Suprapubic skin (tissue), 4 donors: ENCODE data around the gene CHAMP1. TPM values are rescaled to one million over a fixed set of nuclear protein-coding genes. Genes with fewer than 3 reads are reported as not detected.

Source experiments
- DNase-seq, 2 donors: peaks; one replicate each; pipeline ENCODE4 v3.0.0-alpha.2; 2019; ENCODE audit warnings: low spot score in 2 of 2
- H3K27ac ChIP-seq: fragments of 200-600 bp; sonication (generic); one replicate; pipeline ENCODE4 v1.5.1; 2019
- H3K27me3 ChIP-seq: fragments of 200-600 bp; sonication (generic); one replicate; pipeline ENCODE4 v1.5.1; 2019
- H3K36me3 ChIP-seq: fragments of 200-600 bp; sonication (generic); one replicate; pipeline ENCODE4 v1.5.1; 2019
- H3K4me1 ChIP-seq: fragments of 200-600 bp; sonication (generic); one replicate; pipeline ENCODE4 v1.5.1; 2019
- H3K4me3 ChIP-seq: fragments of 200-600 bp; sonication (generic); one replicate; pipeline ENCODE4 v1.5.1; 2019; ENCODE audit warnings: mild to moderate bottlenecking
- H3K9me3 ChIP-seq: fragments of 200-600 bp; sonication (generic); one replicate; pipeline ENCODE4 v1.5.1; 2019
- EP300 ChIP-seq: sonication (generic); formaldehyde crosslinking; IDR thresholded peaks from one replicate; pipeline ENCODE4 v1.6.1; 2017; ENCODE audit warnings: antibody characterized with exemption
- POLR2A ChIP-seq, 2 donors: fragments of 450-650 bp; IDR thresholded peaks; one replicate each; pipeline ENCODE4 v1.6.1; 2017; ENCODE audit warnings: antibody characterized with exemption in 2 of 2, mild to moderate bottlenecking in 2 of 2, moderate library complexity in 2 of 2
- POLR2AphosphoS5 ChIP-seq, 3 donors: sonication (generic); formaldehyde crosslinking; IDR thresholded peaks; one replicate each; pipeline ENCODE4 v1.6.1; 2017; ENCODE audit warnings: antibody characterized with exemption in 3 of 3
- WGBS: methylation state at CpG from one replicate; pipeline ENCODE4 v1.1.5; 2018; 5-methylcytosine and 5-hydroxymethylcytosine counted together
- total RNA-seq, 4 donors: library from RNA; depleted of rRNA; stranded (reverse); fragments of >200 nt; gene quantifications; one replicate each; pipeline ENCODE4 v1.1.0, GENCODE V29; 2016
- TF ChIP-seq, protein P1 (sequence below), 2 donors: fragments of 200-600 bp in 1 of 2; fragments of 450-650 bp in 1 of 2; sonication (generic) in 1 of 2; IDR thresholded peaks; one replicate each; pipeline ENCODE4 v1.5.1; 2016 to 2019; ENCODE audit warnings: antibody characterized with exemption in 2 of 2, mild to moderate bottlenecking in 1 of 2, moderate library complexity in 1 of 2

The CHAMP1 gene
- total RNA-seq, 4 donors from 2014 or later, result 10.0 to 22.1 (median 15.0) TPM

DNA sequence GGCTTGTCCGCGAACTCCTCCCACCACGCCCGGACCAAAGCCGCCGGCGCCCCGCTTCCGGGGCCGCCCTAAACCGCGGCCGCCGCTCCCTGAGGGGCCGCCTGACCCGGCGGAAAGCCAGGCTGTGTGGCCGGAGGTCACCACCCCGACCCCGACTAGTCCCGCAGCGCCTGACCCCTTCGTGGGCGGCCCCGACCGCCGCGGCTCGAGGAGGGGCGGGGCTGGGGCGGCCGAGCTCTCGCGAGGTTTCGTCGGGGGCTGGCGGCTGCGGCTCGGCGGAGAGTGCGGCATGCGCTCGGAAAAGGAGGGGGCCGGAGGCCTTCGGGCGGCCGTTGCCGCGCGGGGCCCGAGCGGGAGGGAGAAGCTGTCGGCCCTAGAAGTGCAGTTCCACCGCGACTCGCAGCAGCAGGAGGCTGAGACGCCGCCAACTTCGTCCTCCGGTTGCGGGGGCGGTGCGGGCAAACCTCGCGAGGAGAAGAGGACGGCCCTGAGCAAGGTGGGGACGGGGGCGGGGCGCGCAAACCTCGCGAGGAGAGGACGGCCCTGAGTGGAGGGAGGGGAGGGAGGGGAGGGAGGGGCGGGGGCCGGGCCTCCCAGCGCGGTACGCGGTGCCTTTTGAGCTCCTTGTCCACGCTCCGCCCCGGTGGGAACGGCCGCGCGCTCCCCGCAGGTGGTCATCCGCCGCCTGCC lies 32.8 kb upstream of the CHAMP1 start, which contains the start of gene UPF3A:
UPF3A (plus strand) TSS at position 251 of the 690 bp plus-strand sequence; CDS start at position 290, 39 bp downstream.
- no peaks in the 10 kb centered on the region for H3K9me3 ChIP-seq
- WGBS, result 0% methylated on average over 12 of the region's 89 CpGs
- peak in 1 of 2 donors; percentile 67 for TF ChIP-seq POLR2A (IDR thresholded peaks at IDR 0.05)
- TF ChIP-seq POLR2AphosphoS5 (IDR thresholded peaks at IDR 0.05), result peak in 2 of 3 donors; percentile 17 to 34
- TF ChIP-seq, protein P1, sequence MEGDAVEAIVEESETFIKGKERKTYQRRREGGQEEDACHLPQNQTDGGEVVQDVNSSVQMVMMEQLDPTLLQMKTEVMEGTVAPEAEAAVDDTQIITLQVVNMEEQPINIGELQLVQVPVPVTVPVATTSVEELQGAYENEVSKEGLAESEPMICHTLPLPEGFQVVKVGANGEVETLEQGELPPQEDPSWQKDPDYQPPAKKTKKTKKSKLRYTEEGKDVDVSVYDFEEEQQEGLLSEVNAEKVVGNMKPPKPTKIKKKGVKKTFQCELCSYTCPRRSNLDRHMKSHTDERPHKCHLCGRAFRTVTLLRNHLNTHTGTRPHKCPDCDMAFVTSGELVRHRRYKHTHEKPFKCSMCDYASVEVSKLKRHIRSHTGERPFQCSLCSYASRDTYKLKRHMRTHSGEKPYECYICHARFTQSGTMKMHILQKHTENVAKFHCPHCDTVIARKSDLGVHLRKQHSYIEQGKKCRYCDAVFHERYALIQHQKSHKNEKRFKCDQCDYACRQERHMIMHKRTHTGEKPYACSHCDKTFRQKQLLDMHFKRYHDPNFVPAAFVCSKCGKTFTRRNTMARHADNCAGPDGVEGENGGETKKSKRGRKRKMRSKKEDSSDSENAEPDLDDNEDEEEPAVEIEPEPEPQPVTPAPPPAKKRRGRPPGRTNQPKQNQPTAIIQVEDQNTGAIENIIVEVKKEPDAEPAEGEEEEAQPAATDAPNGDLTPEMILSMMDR (IDR thresholded peaks at IDR 0.05), result no peak
- DNase-seq, result peak; percentile 95 to 96
- no peaks in the 10 kb centered on the region for H3K27me3 ChIP-seq
- peaks cover 40% of the 10 kb centered on the region for H3K4me1 ChIP-seq
- H3K36me3 ChIP-seq, result peaks cover 8% of the 10 kb centered on the region
- H3K4me3 ChIP-seq, result peak within 1 kb of the TSS; percentile 61
- H3K27ac ChIP-seq, result peak within 1 kb of the TSS; percentile 98

DNA sequence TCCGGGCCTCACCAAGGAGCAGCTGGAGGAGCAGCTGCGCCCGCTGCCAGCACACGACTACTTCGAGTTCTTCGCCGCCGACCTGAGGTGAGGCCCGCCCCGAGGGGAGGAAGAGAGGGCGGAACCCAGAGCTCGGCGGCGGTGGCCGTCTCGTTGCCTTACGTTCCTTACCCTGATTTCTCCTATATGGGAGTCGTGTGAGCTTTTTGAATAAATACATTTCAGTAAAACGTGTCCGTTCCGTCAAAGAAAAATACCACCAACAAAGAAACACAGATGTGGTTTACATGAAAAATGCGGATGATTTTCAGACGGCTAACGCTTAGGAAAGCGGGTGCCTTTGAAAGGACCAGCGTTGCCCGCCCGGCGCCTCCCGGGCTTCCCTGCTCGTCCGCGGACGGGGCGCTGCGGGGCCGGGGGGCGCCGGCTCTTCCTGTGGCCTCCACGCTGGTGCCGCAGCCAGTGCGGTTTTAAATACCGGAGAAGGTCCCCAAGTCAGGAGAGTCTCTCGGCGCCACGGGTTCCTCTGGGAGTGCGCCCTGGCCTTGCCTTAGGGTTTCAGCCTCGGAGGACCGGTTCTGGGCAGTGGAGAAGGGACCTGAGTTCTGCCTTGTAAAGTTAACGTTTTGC lies 32.1 kb upstream of the CHAMP1 start:
- Histone ChIP-seq H3K4me3 (peak overlapping the region; percentile 61), H3K27me3 (no peaks in the 10 kb centered on the region), H3K36me3 (peaks cover 11% of the 10 kb centered on the region), H3K9me3 (no peaks in the 10 kb centered on the region), H3K4me1 (peaks cover 40% of the 10 kb centered on the region), H3K27ac (peak overlapping the region; percentile 98)
- 0% methylated on average over 47 of the region's 50 CpGs for WGBS
- TF ChIP-seq POLR2A (IDR thresholded peaks at IDR 0.05) (no peak), POLR2AphosphoS5 (IDR thresholded peaks at IDR 0.05) (peak in 2 of 3 donors; percentile 49 to 56), EP300 (no peak)
- peak; percentile 72 to 87 for DNase-seq

DNA sequence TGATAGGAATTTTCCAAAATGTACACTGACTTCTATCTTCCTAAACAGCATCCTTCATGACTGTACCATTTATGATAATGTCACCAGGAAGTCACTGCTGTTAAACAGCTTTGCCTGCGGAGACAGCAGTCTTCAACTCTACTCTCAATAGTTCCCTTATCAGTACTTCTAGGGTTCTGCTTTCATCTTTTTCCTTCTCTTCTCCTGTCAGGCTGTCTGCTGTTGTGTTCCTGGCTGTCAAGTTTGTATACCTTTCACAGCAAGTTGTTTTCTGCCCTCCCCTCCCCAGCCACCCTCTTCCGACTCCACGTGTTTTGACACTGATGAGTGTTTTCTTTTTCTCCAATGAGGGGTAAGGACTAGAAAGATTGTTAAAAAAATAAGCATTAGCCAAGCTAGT lies 30.7 kb upstream of the CHAMP1 start:
- no peaks in the 10 kb centered on the region for H3K27me3 ChIP-seq
- peaks cover 40% of the 10 kb centered on the region for H3K4me1 ChIP-seq
- TF ChIP-seq POLR2A (IDR thresholded peaks at IDR 0.05) (no peak), POLR2AphosphoS5 (IDR thresholded peaks at IDR 0.05) (no peak), EP300 (no peak)
- TF ChIP-seq, protein P1 (IDR thresholded peaks at IDR 0.05), result no peak
- peaks cover 26% of the 10 kb centered on the region for H3K36me3 ChIP-seq
- H3K4me3 ChIP-seq, result no peak overlapping the region
- peak in 1 of 2 donors; percentile 8 for DNase-seq
- H3K27ac ChIP-seq, result no peak overlapping the region
- no peaks in the 10 kb centered on the region for H3K9me3 ChIP-seq
- 69% methylated on average over 3 of the region's 3 CpGs for WGBS

DNA sequence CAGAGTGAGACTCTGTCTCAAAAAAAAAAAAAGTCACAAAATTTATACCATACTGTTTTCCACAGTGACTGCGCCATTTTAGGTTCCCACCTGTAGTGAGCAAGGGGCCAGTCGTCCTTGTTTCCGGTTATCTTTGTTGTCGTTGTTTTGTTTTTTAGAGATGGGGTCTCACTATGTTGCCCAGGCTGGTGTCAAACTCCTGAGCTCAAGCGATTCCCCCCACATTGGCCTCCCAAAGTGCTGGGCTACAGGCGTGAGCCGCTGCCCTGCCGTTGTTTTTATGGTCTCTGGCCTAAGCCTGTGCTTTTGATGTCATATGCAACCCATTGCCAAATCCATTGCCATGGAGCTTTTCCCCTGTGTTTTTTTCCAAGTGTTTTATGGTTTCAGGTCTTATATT lies 29.6 kb upstream of the CHAMP1 start:
- Histone ChIP-seq H3K27ac (no peak overlapping the region), H3K4me3 (no peak overlapping the region), H3K27me3 (no peaks in the 10 kb centered on the region), H3K36me3 (peaks cover 34% of the 10 kb centered on the region), H3K9me3 (no peaks in the 10 kb centered on the region), H3K4me1 (peaks cover 40% of the 10 kb centered on the region)
- whole genome bisulfite sequencing, result 90% methylated on average over 8 of the region's 8 CpGs
- DNase-seq, result peak in 1 of 2 donors; percentile 7
- TF ChIP-seq POLR2AphosphoS5 (IDR thresholded peaks at IDR 0.05), result no peak
- TF ChIP-seq, protein P1 (IDR thresholded peaks at IDR 0.05), result no peak
- TF ChIP-seq POLR2A (IDR thresholded peaks at IDR 0.05), result no peak
- TF ChIP-seq EP300, result no peak

DNA sequence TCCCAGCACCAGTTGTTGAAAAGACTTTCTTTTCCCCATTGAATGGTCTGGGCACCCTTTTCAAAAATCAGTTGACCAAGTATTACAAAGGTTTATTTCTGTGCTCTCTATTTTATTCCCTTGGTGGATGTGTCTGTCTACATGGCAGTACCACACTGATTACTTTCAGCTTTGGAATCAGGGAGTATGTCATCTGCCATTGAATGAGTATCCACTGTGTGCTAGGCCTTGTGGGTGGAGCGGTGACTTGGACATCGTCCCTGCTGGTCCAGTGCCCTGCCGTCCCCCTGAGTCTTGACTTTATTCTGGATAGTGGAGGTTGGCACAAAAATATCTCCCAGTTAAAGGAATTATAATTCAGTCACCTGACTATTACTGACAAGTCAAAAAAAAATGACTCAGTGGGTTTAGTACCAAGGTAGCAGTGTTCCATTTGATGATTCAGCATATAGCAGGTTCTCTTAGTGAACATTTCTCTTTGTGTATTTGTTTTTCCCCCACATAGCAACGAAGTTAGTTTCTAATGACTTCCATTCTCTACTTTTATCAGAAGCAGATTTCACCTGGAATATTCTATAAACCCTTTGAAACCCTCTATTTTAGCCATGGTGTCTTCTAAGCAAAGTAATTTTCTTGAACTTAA lies 29.0 kb upstream of the CHAMP1 start:
- Histone ChIP-seq H3K4me1 (peaks cover 34% of the 10 kb centered on the region), H3K4me3 (no peak overlapping the region), H3K27ac (no peak overlapping the region), H3K36me3 (peaks cover 40% of the 10 kb centered on the region), H3K27me3 (no peaks in the 10 kb centered on the region), H3K9me3 (no peaks in the 10 kb centered on the region)
- peak in 1 of 2 donors; percentile 26 for DNase-seq
- no peak for TF ChIP-seq POLR2AphosphoS5 (IDR thresholded peaks at IDR 0.05)
- no peak for TF ChIP-seq POLR2A (IDR thresholded peaks at IDR 0.05)
- TF ChIP-seq EP300, result no peak
- TF ChIP-seq, protein P1 (IDR thresholded peaks at IDR 0.05), result no peak
- WGBS, result 63% methylated on average over 4 of the region's 4 CpGs
